ENCODE data around the gene FLT4. TPM values are rescaled to one million over a fixed set of nuclear protein-coding genes. Genes with fewer than 3 reads are reported as not detected.

FLT4 gene
- total RNA-seq, 1 donor from 2014 or later = 7.2 TPM

- no peak overlapping the region for H3K9ac ChIP-seq (ENCODE audit: low read length)
- H3K4me1 ChIP-seq (ENCODE audit: insufficient read depth, low read length) = no peaks in the 10 kb centered on the region
- H4K20me1 ChIP-seq (ENCODE audit: insufficient read depth, low read length) = no peaks in the 10 kb centered on the region
- no peak overlapping the region for H3K4me3 ChIP-seq (ENCODE audit: insufficient read depth, low read depth, low read length)
- no peaks in the 10 kb centered on the region for H3K36me3 ChIP-seq (ENCODE audit: insufficient read depth, low read length)
- H3K79me2 ChIP-seq (ENCODE audit: insufficient read depth, low read length) = no peaks in the 10 kb centered on the region
- DNase-seq (ENCODE audit: low read depth) = no peak
- Mint-ChIP-seq H3K4me1 (ENCODE audit: low read depth, unreplicated experiment) (peaks cover 4% of the 10 kb centered on the region), H3K27ac (ENCODE audit: unreplicated experiment) (no peak overlapping the region), H3K27me3 (ENCODE audit: low read depth, unreplicated experiment) (peaks cover 29% of the 10 kb centered on the region), H3K9me3 (ENCODE audit: unreplicated experiment) (peaks cover 1% of the 10 kb centered on the region), H3K4me3 (ENCODE audit: unreplicated experiment) (no peak overlapping the region), H3K36me3 (ENCODE audit: low read depth, unreplicated experiment) (peaks cover 4% of the 10 kb centered on the region)
- H3K27me3 ChIP-seq (ENCODE audit: insufficient read depth, low read length) = peaks cover 14% of the 10 kb centered on the region
- no peak for TF ChIP-seq EZH2 (IDR thresholded peaks at IDR 0.05; ENCODE audit: insufficient read depth, low read length)
- TF ChIP-seq, protein P1, sequence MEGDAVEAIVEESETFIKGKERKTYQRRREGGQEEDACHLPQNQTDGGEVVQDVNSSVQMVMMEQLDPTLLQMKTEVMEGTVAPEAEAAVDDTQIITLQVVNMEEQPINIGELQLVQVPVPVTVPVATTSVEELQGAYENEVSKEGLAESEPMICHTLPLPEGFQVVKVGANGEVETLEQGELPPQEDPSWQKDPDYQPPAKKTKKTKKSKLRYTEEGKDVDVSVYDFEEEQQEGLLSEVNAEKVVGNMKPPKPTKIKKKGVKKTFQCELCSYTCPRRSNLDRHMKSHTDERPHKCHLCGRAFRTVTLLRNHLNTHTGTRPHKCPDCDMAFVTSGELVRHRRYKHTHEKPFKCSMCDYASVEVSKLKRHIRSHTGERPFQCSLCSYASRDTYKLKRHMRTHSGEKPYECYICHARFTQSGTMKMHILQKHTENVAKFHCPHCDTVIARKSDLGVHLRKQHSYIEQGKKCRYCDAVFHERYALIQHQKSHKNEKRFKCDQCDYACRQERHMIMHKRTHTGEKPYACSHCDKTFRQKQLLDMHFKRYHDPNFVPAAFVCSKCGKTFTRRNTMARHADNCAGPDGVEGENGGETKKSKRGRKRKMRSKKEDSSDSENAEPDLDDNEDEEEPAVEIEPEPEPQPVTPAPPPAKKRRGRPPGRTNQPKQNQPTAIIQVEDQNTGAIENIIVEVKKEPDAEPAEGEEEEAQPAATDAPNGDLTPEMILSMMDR (IDR thresholded peaks at IDR 0.05; ENCODE audit: insufficient read depth, low read depth, low read length) = no peak
- H3K9me3 ChIP-seq (ENCODE audit: insufficient read depth, low read depth, low read length) = no peaks in the 10 kb centered on the region
- no peak overlapping the region for H3K4me2 ChIP-seq (ENCODE audit: low read length)
- no peak for FAIRE-seq
- H2AFZ ChIP-seq (ENCODE audit: low read depth, low read length) = no peak overlapping the region
- no peak overlapping the region for H3K27ac ChIP-seq (ENCODE audit: low read depth, low read length)
Observed at GRCh38 chr5:180596668-180597231, 52.6 kb downstream of the FLT4 start.

DNA sequence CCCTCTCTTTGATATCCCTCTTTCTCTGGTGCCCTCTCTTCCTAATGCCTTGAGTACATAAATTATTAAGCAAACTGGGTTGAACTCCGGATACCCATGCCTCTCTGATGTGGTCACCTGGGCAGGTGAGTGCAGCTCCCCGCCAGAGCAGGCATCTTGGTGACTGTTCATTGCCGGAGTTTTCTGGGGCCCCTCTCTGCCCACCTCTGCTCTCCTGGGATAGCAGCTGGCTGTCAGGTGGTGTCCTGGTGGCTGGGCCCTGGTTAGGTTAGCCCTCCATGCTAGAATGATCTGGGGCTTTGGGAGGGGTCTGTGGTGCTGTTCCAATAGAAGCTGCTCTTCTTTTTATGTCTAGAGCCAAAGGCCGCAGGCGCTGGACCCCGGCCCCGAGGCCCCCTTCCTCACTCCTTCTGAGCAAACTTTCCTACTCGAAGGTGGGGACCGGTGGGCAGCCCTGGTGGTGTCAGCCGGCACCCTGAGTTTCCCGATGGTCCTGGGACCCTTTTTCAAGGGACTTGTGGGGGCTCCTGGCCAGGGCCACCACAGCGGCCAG, 53.2 kb downstream of the FLT4 start:
- H3K9ac ChIP-seq (ENCODE audit: low read length) = no peak overlapping the region
- H3K9me3 Mint-ChIP-seq (ENCODE audit: unreplicated experiment) = peaks cover 1% of the 10 kb centered on the region
- peaks cover 15% of the 10 kb centered on the region for H3K27me3 ChIP-seq (ENCODE audit: insufficient read depth, low read length)
- no peaks in the 10 kb centered on the region for H3K9me3 ChIP-seq (ENCODE audit: insufficient read depth, low read depth, low read length)
- no peak overlapping the region for H3K4me3 ChIP-seq (ENCODE audit: insufficient read depth, low read depth, low read length)
- H3K79me2 ChIP-seq (ENCODE audit: insufficient read depth, low read length) = no peaks in the 10 kb centered on the region
- H3K27ac ChIP-seq (ENCODE audit: low read depth, low read length) = no peak overlapping the region
- FAIRE-seq (no peak), DNase-seq (ENCODE audit: low read depth) (no peak)
- peaks cover 29% of the 10 kb centered on the region for H3K27me3 Mint-ChIP-seq (ENCODE audit: low read depth, unreplicated experiment)
- H3K36me3 Mint-ChIP-seq (ENCODE audit: low read depth, unreplicated experiment) = peaks cover 4% of the 10 kb centered on the region
- no peaks in the 10 kb centered on the region for H3K36me3 ChIP-seq (ENCODE audit: insufficient read depth, low read length)
- H3K4me2 ChIP-seq (ENCODE audit: low read length) = no peak overlapping the region
- H3K4me3 Mint-ChIP-seq (ENCODE audit: unreplicated experiment) = no peak overlapping the region
- H3K4me1 Mint-ChIP-seq (ENCODE audit: low read depth, unreplicated experiment) = peaks cover 4% of the 10 kb centered on the region
- peaks cover 3% of the 10 kb centered on the region for H3K4me1 ChIP-seq (ENCODE audit: insufficient read depth, low read length)
- no peak for TF ChIP-seq EZH2 (IDR thresholded peaks at IDR 0.05; ENCODE audit: insufficient read depth, low read length)
- TF ChIP-seq, protein P1 (IDR thresholded peaks at IDR 0.05; ENCODE audit: insufficient read depth, low read depth, low read length) = no peak
- H2AFZ ChIP-seq (ENCODE audit: low read depth, low read length) = no peak overlapping the region
- no peak overlapping the region for H3K27ac Mint-ChIP-seq (ENCODE audit: unreplicated experiment)
- no peaks in the 10 kb centered on the region for H4K20me1 ChIP-seq (ENCODE audit: insufficient read depth, low read length)

Data from astrocyte (in vitro differentiated cells and primary cell).